K562 (cell line): ENCODE results near the gene LMTK2. TPM values are rescaled to one million over a fixed set of nuclear protein-coding genes. Genes with fewer than 3 reads are reported as not detected.

Experiments used
- ATAC-seq: fragments of 200-7000 bp; cut with Tn5 transposase; 3 replicates; pipeline ENCODE4 v1.9.1; 2020; ENCODE audit warnings: moderate library complexity
- BruUV-seq: library from RNA; stranded (reverse); fragments of 400-500 nt; replicated peaks from 2 replicates; lab custom pipeline; 2021; lab: Mats Ljungman, UMichigan
- CTCF ChIA-PET: fragments of 300-600 bp; formaldehyde crosslinking; extraction: SDS; loops from one replicate; lab custom pipeline; 2021; ENCODE audit warnings: low intra/inter-chr PET ratio; lab: Yijun Ruan, JAX
- POLR2A ChIA-PET: fragments of 300-600, 350-650 bp; sonication (Branson Sonifier 250); formaldehyde crosslinking; extraction: SDS; loops from one replicate; lab custom pipeline; 2021; ENCODE audit warnings: antibody characterized with exemption, inconsistent platforms; lab: Yijun Ruan, JAX
- DNase-seq, 4 experiments: peaks; one replicate each; pipeline versions ENCODE4 v3.0.0 to v3.0.0-alpha.2; 2011 to 2018; ENCODE audit warnings: low spot score in 3 of 4, mixed read lengths in 3 of 4; ENCODE audit errors: extremely low read depth in 1 of 4
- FAIRE-seq: peaks from 2 replicates; lab custom pipeline; 2011; peaks lifted over from hg19 to GRCh38; lab: Jason Lieb, UNC
- H2AFZ ChIP-seq: 2 replicates; pipeline ENCODE4 v1.6.0; 2011; ENCODE audit warnings: low read depth, low read length, control low read depth, inconsistent platforms
- H3K27ac ChIP-seq: fragments of 200-600 bp; 3 replicates; pipeline ENCODE4 v1.8.0; 2011; ENCODE audit warnings: low read depth, mild to moderate bottlenecking, control low read depth, inconsistent platforms, low read length, moderate library complexity, mixed read lengths; ENCODE audit errors: extremely low read depth
- H3K27me3 ChIP-seq, 2 experiments: fragments of 300-600 bp in 1 of 2; 2 replicates in 1 of 2; 3 replicates in 1 of 2; pipeline versions ENCODE4 v1.6.0 to v1.8.0; 2011; ENCODE audit warnings: inconsistent platforms in 2 of 2, low read length in 2 of 2, mild to moderate bottlenecking in 1 of 2, mixed read lengths in 1 of 2, moderate library complexity in 1 of 2; ENCODE audit not compliant: control insufficient read depth in 2 of 2, insufficient read depth in 2 of 2
- H3K36me3 ChIP-seq: fragments of 300-600 bp; 3 replicates; pipeline ENCODE4 v1.8.0; 2011; ENCODE audit warnings: mild to moderate bottlenecking, low read length, inconsistent platforms; ENCODE audit not compliant: control insufficient read depth, insufficient read depth
- H3K4me1 ChIP-seq, 2 experiments: fragments of 200-600 bp in 1 of 2; replicated peaks in 1 of 2; 2 replicates in 1 of 2; 3 replicates in 1 of 2; pipeline versions ENCODE4 v1.5.1 to v1.8.0; 2011; ENCODE audit warnings: inconsistent platforms in 2 of 2, low read length in 2 of 2, mild to moderate bottlenecking in 1 of 2, mixed read lengths in 1 of 2, moderate library complexity in 1 of 2; ENCODE audit not compliant: control insufficient read depth in 2 of 2, insufficient read depth in 2 of 2
- H3K4me2 ChIP-seq: 2 replicates; pipeline ENCODE4 v1.6.1; 2011; ENCODE audit warnings: low read length, control low read depth, inconsistent platforms, mixed read lengths; ENCODE audit not compliant: insufficient read depth
- H3K4me3 ChIP-seq: fragments of 200-600 bp; sonication (generic), shearing (Covaris generic); 2 replicates; pipeline ENCODE4 v1.5.1; 2016; ENCODE audit warnings: control low read depth, inconsistent platforms
- H3K79me2 ChIP-seq: fragments of 200-600 bp; 3 replicates; pipeline ENCODE4 v1.8.0; 2011; ENCODE audit warnings: low read length, inconsistent platforms; ENCODE audit not compliant: control insufficient read depth, insufficient read depth
- H3K9ac ChIP-seq, 2 experiments: 2 replicates each; pipeline versions ENCODE4 v1.6.0 to v1.6.1; 2011; ENCODE audit warnings: low read depth in 2 of 2, low read length in 2 of 2, control low read depth in 1 of 2, inconsistent platforms in 1 of 2, mild to moderate bottlenecking in 1 of 2, mixed read lengths in 1 of 2; ENCODE audit not compliant: insufficient read depth in 1 of 2
- H3K9me1 ChIP-seq: one replicate; pipeline ENCODE4 v1.6.0; 2011; ENCODE audit warnings: inconsistent platforms, mild to moderate bottlenecking, low read length, moderate library complexity; ENCODE audit not compliant: control insufficient read depth, insufficient read depth
- H3K9me3 ChIP-seq: replicated peaks from 2 replicates; pipeline ENCODE4 v1.5.1; 2011; ENCODE audit warnings: low read depth, low read length, inconsistent platforms; ENCODE audit not compliant: control insufficient read depth, insufficient read depth
- H4K20me1 ChIP-seq: replicated peaks from 2 replicates; pipeline ENCODE4 v1.6.1; 2011; ENCODE audit warnings: low read length, inconsistent platforms, mixed read lengths; ENCODE audit not compliant: control insufficient read depth, insufficient read depth
- KLF6 ChIP-seq: fragments of 250-450 bp; sonication (Bioruptor Pico); IDR thresholded peaks from 2 replicates; pipeline ENCODE4 v1.4.0; 2020; ENCODE audit warnings: mild to moderate bottlenecking, moderate library complexity, borderline replicate concordance
- WGBS: fragments of 100-300 bp; shearing (Covaris generic); methylation state at CpG from one replicate; pipeline ENCODE4 v1.1.6; 2016; ENCODE audit warnings: low coverage, mixed read lengths; ENCODE audit not compliant: insufficient coverage; ENCODE audit errors: missing lambda C conversion rate; 5-methylcytosine and 5-hydroxymethylcytosine counted together
- in situ Hi-C: fragments of 300-500 bp; cut with MboI; formaldehyde crosslinking; loops from 4 replicates; pipeline ENCODE4 v1.15.0; 2018; ENCODE audit warnings: inconsistent platforms, mixed read lengths
- intact Hi-C: fragments of 100-400 bp; cut with micrococcal nuclease; formaldehyde crosslinking; loops from 2 replicates; pipeline ENCODE4 v1.14.2; 2022
- polyA plus RNA-seq, 8 experiments: library from polyadenylated mRNA; depleted of rRNA in 4 of 8; stranded (reverse) in 5 of 8; unstranded in 3 of 8; fragments of >200 nt; fragmentation: Nextera tagmentation in 2 of 8; fragmentation: Illumina TruSeq in 1 of 8; extraction: Ambion mirVana in 2 of 8; extraction: Trizol in 1 of 8; gene quantifications; 2 replicates each; pipeline versions ENCODE4 v1.2.1 to v1.2.3, GENCODE V29; 2011 to 2014; ENCODE audit warnings: inconsistent platforms in 1 of 8, missing spikeins in 1 of 8
- total RNA-seq, 7 experiments: library from RNA; depleted of rRNA in 6 of 7; stranded (reverse); fragments of >200 nt in 6 of 7; fragmentation: Illumina TruSeq in 2 of 7; extraction: Trizol in 2 of 7; gene quantifications; 2 replicates each; pipeline versions ENCODE4 v1.2.1 to v1.2.3, GENCODE V29; 2011 to 2021; ENCODE audit warnings: low replicate concordance in 1 of 7
- TF ChIP-seq, protein P1 (sequence below): sonication (generic); formaldehyde crosslinking; IDR thresholded peaks from 2 replicates; pipeline ENCODE4 v1.8.0; 2022; ENCODE audit warnings: mild to moderate bottlenecking, low read depth, missing genetic modification reagents
- TF ChIP-seq, protein P2 (sequence below): fragments of 450-650 bp; IDR thresholded peaks from 2 replicates; pipeline ENCODE4 v1.7.0; 2016; ENCODE audit warnings: borderline replicate concordance

The LMTK2 gene
- total and polyA plus RNA-seq, 9 of the 15 experiments (the other 6 are each of a cell fraction or from before 2014, with no cell fraction given): 0.78 to 16.4 (median 6.3) TPM

DNA sequence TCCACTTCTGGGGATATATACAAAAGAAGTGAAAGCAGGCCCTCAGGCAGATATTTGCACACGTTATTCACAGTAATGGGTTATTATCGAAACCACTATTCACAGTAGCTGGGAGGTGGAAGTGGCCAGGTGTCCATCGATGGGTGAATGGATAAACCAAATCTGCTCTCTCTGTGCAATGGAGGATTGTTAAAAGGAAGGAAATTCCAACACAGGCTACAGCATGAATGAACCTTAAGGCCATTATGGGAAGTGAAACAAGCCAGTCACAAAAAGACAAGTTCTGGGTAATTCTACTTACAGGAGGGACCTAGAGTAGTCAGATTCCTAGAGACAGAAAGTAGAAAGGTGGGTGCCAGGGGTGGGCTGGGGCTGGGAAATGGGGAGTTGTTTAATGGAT is 56.1 kb downstream of the LMTK2 start:
- in situ Hi-C loops: no loop called here
- intact Hi-C loops: no loop called here
- no peak for FAIRE-seq
- Histone ChIP-seq H3K9me1 (no peaks in the 10 kb centered on the region), H3K9me3 (no peaks in the 10 kb centered on the region), H4K20me1 (peaks cover 15% of the 10 kb centered on the region; the same call in 1 of the 2 replicates)
- TF ChIP-seq, protein P1, sequence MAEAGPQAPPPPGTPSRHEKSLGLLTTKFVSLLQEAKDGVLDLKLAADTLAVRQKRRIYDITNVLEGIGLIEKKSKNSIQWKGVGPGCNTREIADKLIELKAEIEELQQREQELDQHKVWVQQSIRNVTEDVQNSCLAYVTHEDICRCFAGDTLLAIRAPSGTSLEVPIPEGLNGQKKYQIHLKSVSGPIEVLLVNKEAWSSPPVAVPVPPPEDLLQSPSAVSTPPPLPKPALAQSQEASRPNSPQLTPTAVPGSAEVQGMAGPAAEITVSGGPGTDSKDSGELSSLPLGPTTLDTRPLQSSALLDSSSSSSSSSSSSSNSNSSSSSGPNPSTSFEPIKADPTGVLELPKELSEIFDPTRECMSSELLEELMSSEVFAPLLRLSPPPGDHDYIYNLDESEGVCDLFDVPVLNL (CRISPR knock-in tag): no peak
- no peak for TF ChIP-seq KLF6 (CRISPR knock-in tag)
- TF ChIP-seq, protein P2, sequence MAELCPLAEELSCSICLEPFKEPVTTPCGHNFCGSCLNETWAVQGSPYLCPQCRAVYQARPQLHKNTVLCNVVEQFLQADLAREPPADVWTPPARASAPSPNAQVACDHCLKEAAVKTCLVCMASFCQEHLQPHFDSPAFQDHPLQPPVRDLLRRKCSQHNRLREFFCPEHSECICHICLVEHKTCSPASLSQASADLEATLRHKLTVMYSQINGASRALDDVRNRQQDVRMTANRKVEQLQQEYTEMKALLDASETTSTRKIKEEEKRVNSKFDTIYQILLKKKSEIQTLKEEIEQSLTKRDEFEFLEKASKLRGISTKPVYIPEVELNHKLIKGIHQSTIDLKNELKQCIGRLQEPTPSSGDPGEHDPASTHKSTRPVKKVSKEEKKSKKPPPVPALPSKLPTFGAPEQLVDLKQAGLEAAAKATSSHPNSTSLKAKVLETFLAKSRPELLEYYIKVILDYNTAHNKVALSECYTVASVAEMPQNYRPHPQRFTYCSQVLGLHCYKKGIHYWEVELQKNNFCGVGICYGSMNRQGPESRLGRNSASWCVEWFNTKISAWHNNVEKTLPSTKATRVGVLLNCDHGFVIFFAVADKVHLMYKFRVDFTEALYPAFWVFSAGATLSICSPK: no peak
- TF ChIP-seq, all 486 proteins: peak for 0
- peaks cover 5% of the 10 kb centered on the region; the same call in 1 of the 3 replicates for H3K36me3 ChIP-seq
- H3K27ac ChIP-seq: no peak overlapping the region
- DNase-seq: no peak
- H3K9ac ChIP-seq: no peak overlapping the region
- ATAC-seq: no peak
- WGBS: 66% methylated on average over 3 of the region's 3 CpGs
- no peak overlapping the region for H3K4me3 ChIP-seq
- no peak overlapping the region for H3K4me2 ChIP-seq
- H3K4me1 ChIP-seq: peaks cover 0 to 5% of the 10 kb centered on the region in 2 experiments; a peak in 1 of 5 replicates
- no peaks in the 10 kb centered on the region for H3K27me3 ChIP-seq
- ChIA-PET CTCF (no interaction called here), POLR2A (interaction anchor here (0.9 to 1.3 kb wide), 2 partner anchors 10 to 22 kb away, joined by 3 to 4 read pairs; no protein-coding TSS in a partner anchor)
- H3K79me2 ChIP-seq: no peaks in the 10 kb centered on the region
- H2AFZ ChIP-seq: no peak overlapping the region
- BruUV-seq: no TSS peak
